ENCODE measurements around the gene MUC16.
"Not testable (repeated sequence)": the region's sequence is repeated elsewhere in the genome, so short reads cannot be mapped to it uniquely, and the experiment has no call there.

Gene MUC16

DNA sequence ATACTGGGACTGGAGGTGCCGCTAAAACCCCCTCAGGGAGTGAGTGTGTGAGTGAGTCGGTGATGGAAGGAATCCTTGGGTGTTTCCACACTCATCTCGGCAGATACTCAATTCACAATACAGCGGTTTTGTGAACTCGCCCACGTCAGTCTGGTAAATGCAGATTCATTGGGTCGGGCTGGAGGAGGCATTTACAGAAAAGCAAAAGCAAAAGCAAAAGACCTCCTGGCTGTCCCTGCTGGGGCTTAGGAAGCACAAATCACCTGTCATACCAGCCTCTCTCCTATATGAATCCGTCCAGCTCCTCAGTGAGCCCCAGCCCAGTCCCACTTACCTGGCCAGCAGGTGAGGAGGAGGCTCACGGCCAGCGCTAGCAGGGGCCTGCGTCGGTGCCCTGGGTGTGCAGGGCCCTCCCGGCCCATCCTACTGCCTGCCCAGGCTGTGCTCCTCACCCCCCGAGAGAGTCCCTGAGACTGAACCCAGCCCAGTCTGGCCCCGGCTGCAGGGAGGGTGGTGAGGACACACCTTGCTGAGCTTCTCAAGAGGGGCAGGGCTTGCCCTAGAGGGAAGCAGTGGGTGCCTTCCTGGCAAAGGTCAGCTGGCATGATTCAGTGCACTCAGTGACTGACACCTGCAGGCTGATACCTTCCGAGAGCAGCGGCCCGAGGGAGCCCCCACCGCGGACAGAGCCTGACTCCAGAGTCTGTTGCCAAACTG lies at the start of gene MUC16:
TSS of gene MUC16 (minus strand) at position 475 of the 717 bp plus-strand sequence.
- no peak for DNase-seq

- no peak for DNase-seq
Measured at GRCh38 chr19:9058905-9059667, 48.9 kb upstream of the MUC16 start.

GRCh38 chr19:9057505-9058258 lies 47.5 kb upstream of the MUC16 start:
- DNase-seq = no peak

DNA sequence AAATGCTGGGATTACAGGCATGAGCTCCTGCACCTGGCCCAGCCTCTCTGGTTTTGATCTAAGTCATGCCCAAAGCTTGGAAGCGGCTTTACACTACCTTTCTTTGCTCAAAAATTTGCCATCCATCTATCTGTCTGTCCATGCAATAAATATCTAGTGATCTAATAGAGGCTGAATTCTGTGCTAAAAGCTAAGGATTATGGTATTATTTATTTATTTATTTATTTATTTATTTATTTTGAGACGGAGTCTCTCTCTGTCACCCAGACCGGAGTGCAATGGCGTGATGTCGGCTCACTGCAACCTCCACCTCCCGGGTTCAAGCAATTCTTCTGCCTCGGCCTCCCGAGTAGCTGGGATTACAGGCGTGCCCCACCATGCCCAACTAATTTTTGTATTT lies 45.9 kb upstream of the MUC16 start:
- not testable (repeated sequence) for DNase-seq

GRCh38 chr19:9054765-9055164 lies 44.6 kb upstream of the MUC16 start:
- no peak for DNase-seq

- DNase-seq = no peak
Measured at GRCh38 chr19:9054207-9054606, 44.0 kb upstream of the MUC16 start.

- not testable (repeated sequence) for DNase-seq
Measured at GRCh38 chr19:9053674-9054073, 43.5 kb upstream of the MUC16 start.

DNA sequence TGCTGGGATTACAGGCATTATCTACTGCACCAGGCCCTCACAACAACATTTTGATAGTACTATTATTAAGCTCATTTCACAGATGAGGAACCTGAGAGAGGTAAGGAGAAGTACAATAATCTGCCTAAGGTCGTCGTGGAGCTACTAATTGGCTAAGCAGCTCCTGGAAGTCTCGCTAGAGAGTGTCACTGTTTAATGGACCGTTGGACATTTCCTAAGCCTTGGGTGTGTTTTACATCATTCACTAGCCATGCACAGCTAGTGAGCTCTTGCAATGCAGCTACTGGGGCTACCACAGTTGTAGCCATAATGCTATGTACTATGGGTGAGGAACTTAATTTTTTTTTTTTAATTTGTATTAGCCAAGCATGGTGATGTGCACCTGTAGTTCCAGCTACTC lies 42.7 kb upstream of the MUC16 start:
- DNase-seq = no peak

DNA sequence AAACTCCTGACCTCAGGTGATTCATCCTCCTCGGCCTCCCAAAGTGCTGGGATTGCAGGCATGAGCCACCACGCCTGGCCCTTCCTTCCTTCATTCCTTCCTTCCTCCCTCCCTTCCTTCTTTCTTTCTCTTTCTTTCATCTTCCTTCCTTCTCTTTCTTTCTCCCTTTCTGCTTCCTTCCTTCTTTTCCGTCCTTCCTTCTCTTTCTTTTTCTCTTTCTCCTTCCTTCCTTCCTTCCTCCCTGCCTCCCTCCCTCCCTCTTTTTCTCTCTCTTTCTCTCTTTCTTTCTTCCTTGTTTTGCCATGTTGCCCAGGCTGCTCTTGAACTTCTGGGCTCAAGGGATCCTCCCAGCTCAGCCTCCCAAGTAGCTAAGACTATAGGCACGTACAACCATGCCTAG lies 36.5 kb upstream of the MUC16 start:
- DNase-seq = no peak

DNA sequence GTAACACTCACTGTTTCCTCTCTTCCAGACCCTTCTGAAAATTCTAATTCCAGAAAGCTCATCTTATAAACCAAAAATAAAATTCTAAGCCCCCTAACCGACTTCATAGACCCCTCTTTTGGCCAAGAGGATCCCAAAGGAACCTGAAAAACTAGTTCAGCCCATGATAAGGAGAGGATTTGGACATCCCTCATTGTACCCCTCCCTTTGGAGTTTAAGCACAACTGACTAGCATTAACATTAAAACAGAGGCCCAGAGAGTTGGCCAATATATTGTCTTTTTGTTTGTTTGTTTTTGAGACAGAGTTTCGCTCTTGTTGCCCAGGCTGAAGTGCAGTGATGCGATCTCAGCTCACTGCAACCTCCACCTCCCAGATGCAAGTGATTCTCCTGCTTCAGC lies 34.2 kb upstream of the MUC16 start:
- no peak for DNase-seq

GRCh38 chr19:9043524-9043923 lies 33.3 kb upstream of the MUC16 start:
- no peak for DNase-seq

DNA sequence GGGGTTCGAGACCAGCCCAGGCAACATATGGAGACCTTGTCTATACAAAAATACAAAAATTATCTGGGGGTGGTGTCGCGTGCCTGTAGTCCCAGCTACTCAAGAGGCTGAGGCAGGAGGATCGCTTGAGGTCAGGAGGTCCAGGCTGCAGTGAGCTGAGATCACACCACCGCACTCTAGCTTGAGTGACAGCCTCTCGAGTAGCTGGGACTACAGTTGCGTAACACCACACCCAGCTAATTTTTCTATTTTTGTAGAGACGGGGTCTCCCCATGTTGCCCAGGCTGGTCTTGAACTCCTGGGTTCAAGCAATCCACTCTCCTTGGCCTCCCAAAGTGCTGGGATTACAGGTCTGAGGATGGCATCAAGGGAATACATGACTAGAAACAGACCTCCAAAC lies 30.8 kb upstream of the MUC16 start:
- DNase-seq = no peak

DNA sequence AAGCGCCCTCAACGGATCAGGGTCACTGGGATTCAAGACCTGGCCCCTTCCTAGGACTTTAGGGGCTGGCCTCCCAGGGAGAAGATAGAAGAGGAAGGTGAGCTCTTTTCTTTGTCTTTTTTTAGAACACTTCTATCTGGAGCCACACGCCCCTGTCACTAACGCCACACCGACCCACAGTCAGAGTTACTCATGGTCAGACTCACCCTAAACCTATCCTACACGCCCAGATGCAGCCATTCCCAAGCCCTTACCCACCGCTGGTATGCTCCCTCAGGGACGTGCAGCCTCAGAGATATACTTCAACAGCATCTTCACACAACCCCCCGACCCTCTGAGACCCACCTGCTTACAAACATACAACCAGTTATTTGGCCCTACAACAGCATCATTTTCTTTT lies 29.9 kb upstream of the MUC16 start:
- no peak for DNase-seq

GRCh38 chr19:9039728-9040127 lies 29.5 kb upstream of the MUC16 start:
- DNase-seq = no peak

GRCh38 chr19:9037400-9038062 lies 27.3 kb upstream of the MUC16 start:
- DNase-seq = no peak

DNA sequence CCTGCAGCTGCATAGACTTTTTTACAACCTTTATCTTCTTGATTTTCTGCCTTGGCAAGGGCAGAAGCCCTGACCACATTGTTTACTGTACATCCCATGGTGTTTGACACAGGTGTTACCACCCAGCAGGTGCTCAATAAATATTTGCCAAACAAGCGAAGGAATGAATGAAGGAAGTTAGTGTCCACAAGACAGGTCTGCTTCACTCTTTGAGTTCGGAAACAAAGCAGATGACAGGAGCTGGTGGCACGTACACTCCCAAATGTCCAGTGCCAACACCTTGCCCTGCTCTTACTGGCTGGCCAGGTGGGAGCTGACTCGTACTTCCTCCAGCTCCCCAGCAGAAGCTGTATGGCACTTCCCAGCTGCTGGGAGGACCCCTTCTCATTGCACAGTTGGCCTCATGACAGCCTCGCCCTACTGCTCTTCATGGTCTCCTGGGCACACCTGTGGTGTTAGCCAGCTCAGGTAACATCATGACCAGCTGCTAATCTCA lies 22.0 kb upstream of the MUC16 start:
- DNase-seq = no peak

GRCh38 chr19:9018163-9018875 lies 8.1 kb upstream of the MUC16 start:
- DNase-seq = no peak

GRCh38 chr19:9014803-9015202 lies 4.6 kb upstream of the MUC16 start:
- DNase-seq = no peak

GRCh38 chr19:9013988-9014387 lies 3.8 kb upstream of the MUC16 start:
- no peak for DNase-seq

DNA sequence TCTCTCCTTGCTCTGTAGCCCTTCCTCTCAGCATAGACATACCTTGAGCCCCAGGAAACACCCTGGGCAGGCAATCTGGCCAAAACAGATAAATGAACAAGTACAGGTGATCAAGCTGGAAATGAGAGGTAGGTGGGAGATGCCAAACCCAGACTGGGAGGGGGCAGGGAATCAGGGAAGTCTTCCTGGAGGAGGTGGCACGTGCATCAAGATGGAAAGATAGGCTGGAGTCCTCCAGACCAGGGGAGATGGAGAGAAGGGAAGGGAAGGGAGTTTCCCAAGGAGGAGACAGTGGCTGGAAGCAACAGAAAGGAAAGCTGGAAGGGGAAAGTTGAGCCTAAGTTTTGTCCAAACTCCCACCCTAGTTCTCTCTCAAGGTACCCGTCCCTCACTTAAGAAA lies 1.7 kb upstream of the MUC16 start:
- DNase-seq = no peak

GRCh38 chr19:9010693-9011092 lies 484 bp upstream of the MUC16 start:
- DNase-seq = no peak

DNA sequence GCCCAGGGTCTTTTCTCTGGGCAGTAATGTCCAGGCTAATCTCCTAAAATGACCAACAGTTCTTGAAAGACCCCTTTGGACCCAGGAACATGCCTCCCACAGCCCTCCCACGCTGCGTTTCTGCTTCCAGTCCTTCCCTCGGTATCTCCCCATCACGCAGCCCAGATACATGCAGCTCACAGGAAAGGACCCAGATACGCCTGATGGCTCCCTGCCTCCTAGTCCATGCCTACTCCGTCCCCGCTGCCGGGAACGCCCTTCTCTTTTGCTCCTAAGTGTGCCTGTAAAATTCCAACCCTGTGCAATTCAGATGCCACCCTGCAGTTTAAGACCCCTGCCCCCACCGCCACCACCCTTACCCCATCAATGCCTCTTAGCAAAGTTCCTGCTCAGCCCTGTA lies 778 bp downstream of the MUC16 start:
- DNase-seq = no peak

Measured in activated effector memory CD4-positive, alpha-beta T cell treated with anti-CD3 and anti-CD28 coated beads, Interleukin-2, amount 50 U/mL, for 16 hours (primary cell).